LNCaP clone FGC (cell line): Measurements from ENCODE around the gene MLYCD.

Experiments used
- DNase-seq: peaks from one replicate; pipeline ENCODE4 v3.0.0-alpha.2; 2011; ENCODE audit warnings: low read depth
- H3K4me3 ChIP-seq: 2 replicates; pipeline ENCODE4 v1.5.1; 2011; ENCODE audit warnings: mild to moderate bottlenecking, low read depth, low read length, control low read depth
- CTCF ChIP-seq: IDR thresholded peaks from 2 replicates; pipeline ENCODE4 v1.5.1; 2012; ENCODE audit warnings: mild to moderate bottlenecking; ENCODE audit not compliant: control insufficient read depth, insufficient read depth; ENCODE audit errors: extremely low read depth

The MLYCD gene

GRCh38 chr16:83915081-83915480 is 16.2 kb downstream of the MLYCD start:
- no peak for TF ChIP-seq CTCF
- no peak overlapping the region for H3K4me3 ChIP-seq
- DNase-seq, result no peak

GRCh38 chr16:83915491-83915890 is 16.6 kb downstream of the MLYCD start:
- no peak for DNase-seq
- TF ChIP-seq CTCF, result no peak

GRCh38 chr16:83917152-83918120 is 18.5 kb downstream of the MLYCD start:
- no peak for DNase-seq
- TF ChIP-seq CTCF, result no peak
- no peak overlapping the region for H3K4me3 ChIP-seq

More at GRCh38 chr16:83915491-83915890, 16.6 kb downstream of the MLYCD start:
- H3K4me3 ChIP-seq, result no peak overlapping the region

- no peak overlapping the region for H3K4me3 ChIP-seq
- DNase-seq, result no peak
- TF ChIP-seq CTCF, result no peak
Observed at GRCh38 chr16:83920894-83921491, 22.1 kb downstream of the MLYCD start.

GRCh38 chr16:83923581-83924365 is 24.9 kb downstream of the MLYCD start:
- DNase-seq, result no peak
- no peak overlapping the region for H3K4me3 ChIP-seq
- no peak for TF ChIP-seq CTCF

- no peak overlapping the region for H3K4me3 ChIP-seq
- DNase-seq, result no peak
- TF ChIP-seq CTCF, result no peak
Observed at GRCh38 chr16:83924686-83925085, 25.8 kb downstream of the MLYCD start.
